GM18505 (cell line): ENCODE data around the gene SERPINI2.

Experiments used
- ATAC-seq: cut with Tn5 transposase; IDR thresholded peaks from one replicate; pipeline ENCODE4 v1.9.1; 2021; ENCODE audit not compliant: unreplicated experiment
- POLR2A ChIP-seq: IDR thresholded peaks from 4 replicates; pipeline ENCODE4 v1.6.1; 2011; ENCODE audit warnings: borderline replicate concordance; ENCODE audit not compliant: insufficient read depth, insufficient read length; ENCODE audit errors: extremely low read depth

Gene SERPINI2

GRCh38 chr3:167473863-167474262 lies at the start of gene SERPINI2:
SERPINI2 (minus strand) TSS chr3:167474042; CDS start chr3:167471834, 2,208 bp downstream.
- TF ChIP-seq POLR2A: no peak
- no peak for ATAC-seq

- no peak for ATAC-seq
- TF ChIP-seq POLR2A: no peak
These were observed 47.1 kb upstream of the SERPINI2 start for GRCh38 chr3:167521006-167521355.

GRCh38 chr3:167520266-167521005 lies 46.6 kb upstream of the SERPINI2 start:
- no peak for ATAC-seq
- TF ChIP-seq POLR2A: no peak

GRCh38 chr3:167507954-167508353 lies 34.1 kb upstream of the SERPINI2 start:
- ATAC-seq: peak; percentile 75
- TF ChIP-seq POLR2A: no peak

- TF ChIP-seq POLR2A: no peak
- no peak for ATAC-seq
These were observed 28.6 kb upstream of the SERPINI2 start for GRCh38 chr3:167502401-167502800.

- TF ChIP-seq POLR2A: no peak
- no peak for ATAC-seq
These were observed 28.1 kb upstream of the SERPINI2 start for GRCh38 chr3:167501941-167502340.

- ATAC-seq: no peak
- TF ChIP-seq POLR2A: no peak
These were observed 24.1 kb upstream of the SERPINI2 start for GRCh38 chr3:167497903-167498302.

GRCh38 chr3:167493244-167493643 lies 19.4 kb upstream of the SERPINI2 start:
- ATAC-seq: no peak
- TF ChIP-seq POLR2A: no peak

GRCh38 chr3:167491621-167492020 lies 17.8 kb upstream of the SERPINI2 start:
- no peak for ATAC-seq
- TF ChIP-seq POLR2A: no peak

GRCh38 chr3:167489571-167489970 lies 15.7 kb upstream of the SERPINI2 start:
- ATAC-seq: no peak
- no peak for TF ChIP-seq POLR2A

GRCh38 chr3:167487556-167487955 lies 13.7 kb upstream of the SERPINI2 start:
- TF ChIP-seq POLR2A: no peak
- no peak for ATAC-seq

GRCh38 chr3:167484551-167484950 lies 10.7 kb upstream of the SERPINI2 start:
- no peak for TF ChIP-seq POLR2A
- no peak for ATAC-seq

- no peak for ATAC-seq
- TF ChIP-seq POLR2A: no peak
These were observed 10.1 kb upstream of the SERPINI2 start for GRCh38 chr3:167483708-167484475.

GRCh38 chr3:167481164-167481563 lies 7.3 kb upstream of the SERPINI2 start:
- TF ChIP-seq POLR2A: no peak
- no peak for ATAC-seq
